ENCODE data around the gene KIF19.
"Not testable (repeated sequence)": the region's sequence is repeated elsewhere in the genome, so short reads cannot be mapped to it uniquely, and the experiment has no call there.

The KIF19 gene

GRCh38 chr17:74392848-74393247, 66.8 kb downstream of the KIF19 start:
- DNase-seq, result no peak

GRCh38 chr17:74393346-74393942, 67.4 kb downstream of the KIF19 start:
- DNase-seq, result no peak

GRCh38 chr17:74394275-74394950, 68.4 kb downstream of the KIF19 start:
- no peak for DNase-seq

DNA sequence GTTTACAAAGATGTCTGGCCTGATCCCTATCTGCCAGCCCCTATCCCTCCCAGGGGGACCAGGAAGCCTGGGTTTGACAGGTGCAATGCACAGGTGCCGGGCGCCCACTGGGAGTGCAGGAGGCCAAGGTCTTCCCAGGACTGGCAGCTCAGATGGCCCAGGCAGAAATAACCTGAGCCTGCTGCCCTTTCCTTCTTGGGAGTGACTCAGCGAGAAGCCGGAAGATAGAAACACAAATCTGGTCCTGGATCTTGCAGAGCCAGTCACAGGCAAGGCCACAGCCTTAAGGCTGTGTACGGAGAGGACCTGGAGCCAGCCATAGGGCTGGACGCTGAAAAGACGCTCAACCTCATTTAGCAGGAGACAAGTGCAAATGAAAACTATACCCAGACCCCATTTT, 69.0 kb downstream of the KIF19 start:
- no peak for DNase-seq

GRCh38 chr17:74396567-74396966, 70.5 kb downstream of the KIF19 start:
- no peak for DNase-seq

DNA sequence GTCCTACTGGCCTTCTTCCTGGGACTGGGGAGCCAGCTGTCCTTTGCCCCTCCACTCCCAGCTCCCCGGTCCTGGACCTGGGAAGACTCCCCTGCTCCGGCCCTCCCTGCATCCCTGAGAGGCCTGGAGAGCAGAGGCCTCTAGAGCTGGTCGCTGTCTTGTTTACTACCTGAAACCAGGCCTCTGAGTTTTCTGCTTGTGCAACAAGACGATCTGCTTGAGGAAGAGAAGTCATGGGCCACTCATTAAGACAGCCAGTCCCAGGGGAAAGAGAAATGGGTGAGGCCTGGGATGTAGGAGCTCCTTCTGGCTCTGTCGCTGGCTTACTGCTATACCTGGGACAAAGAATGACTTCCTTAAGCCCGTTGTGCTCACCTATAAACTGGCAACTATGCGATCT, 76.0 kb downstream of the KIF19 start:
- DNase-seq, result no peak

DNA sequence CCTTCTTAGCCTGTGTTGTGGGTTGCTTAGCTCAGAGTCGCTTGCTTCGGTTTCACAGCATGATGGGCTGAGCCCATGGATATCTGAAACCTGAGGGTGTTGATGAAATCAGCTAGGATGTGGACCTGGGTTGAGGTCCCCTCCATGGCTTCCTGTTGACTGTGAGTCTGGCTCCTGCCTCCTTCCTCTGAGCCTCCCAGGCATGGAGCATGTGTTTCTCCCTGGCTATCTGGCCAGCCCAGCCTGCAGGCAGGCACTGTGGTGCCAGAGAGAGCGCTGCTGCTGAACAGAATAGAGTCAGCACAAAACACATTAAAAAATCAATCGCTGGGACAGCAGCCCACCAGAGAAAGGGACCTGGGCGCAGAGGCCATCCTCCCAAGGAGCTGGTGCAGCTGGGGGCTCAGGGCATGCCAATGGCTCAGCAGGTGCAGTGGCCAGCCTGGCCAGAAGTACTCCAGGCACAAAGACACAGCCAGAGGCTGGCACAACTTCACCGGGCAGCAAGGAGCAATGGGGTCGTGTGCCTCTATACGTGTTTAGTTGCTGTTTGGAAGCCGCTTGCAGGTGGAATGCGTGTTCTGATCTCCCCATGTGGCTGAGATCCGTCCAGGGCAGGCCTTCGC, 77.6 kb downstream of the KIF19 start:
- DNase-seq, result no peak

DNA sequence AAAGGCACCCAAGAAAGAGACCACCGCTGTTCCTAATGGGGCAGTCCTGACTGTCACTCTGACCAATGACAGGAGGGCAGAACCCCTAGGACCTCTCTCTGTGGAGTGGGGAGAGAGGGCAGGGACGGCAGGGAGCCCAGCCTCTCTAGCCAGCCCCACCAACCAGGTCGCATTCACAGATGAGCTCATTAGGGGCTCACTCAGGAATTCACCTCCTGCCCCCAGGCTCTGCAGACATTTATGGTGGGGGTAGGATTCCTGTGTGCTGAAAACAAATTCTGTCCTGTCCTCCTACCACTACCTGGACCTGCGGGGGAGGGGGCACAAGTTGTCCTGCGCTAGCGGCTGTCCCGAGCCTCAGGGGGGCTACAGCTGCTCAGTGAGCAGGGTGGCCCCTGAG, 78.2 kb downstream of the KIF19 start:
- DNase-seq, result no peak

- DNase-seq, result no peak
Observed at GRCh38 chr17:74404789-74405188, 78.8 kb downstream of the KIF19 start.

DNA sequence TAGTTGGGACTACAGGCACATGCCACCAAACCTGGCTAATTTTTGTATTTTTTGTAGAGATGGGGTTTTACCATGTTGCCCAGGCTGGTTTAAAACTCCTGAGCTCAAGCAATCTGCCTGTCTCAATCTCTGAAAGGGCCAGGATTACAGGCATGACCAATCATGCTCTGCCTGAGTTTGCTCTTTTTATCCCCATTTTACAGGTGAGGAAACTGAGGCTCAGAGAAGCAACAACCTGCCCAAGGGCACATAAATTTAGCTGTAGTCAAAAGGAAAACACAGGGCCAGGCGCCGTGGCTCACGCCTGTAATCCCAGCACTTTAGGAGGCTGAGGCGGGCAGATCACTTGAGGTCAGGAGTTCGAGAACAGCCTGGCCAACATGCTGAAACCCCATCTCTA, 79.3 kb downstream of the KIF19 start:
- DNase-seq, result not testable (repeated sequence)
